Fibroblast of the aortic adventitia (primary cell): ENCODE measurements around the gene CCL24. TPM values are rescaled to one million over a fixed set of nuclear protein-coding genes. Genes with fewer than 3 reads are reported as not detected.
"Not testable (repeated sequence)": the region's sequence is repeated elsewhere in the genome, so short reads cannot be mapped to it uniquely, and the experiment has no call there.

ENCODE experiments used
- DNase-seq: peaks from one replicate; pipeline ENCODE4 v3.0.0-alpha.2; 2010; ENCODE audit warnings: low read depth
- H3K4me3 ChIP-seq: 2 replicates; pipeline ENCODE4 v1.5.1; 2011; ENCODE audit warnings: low read depth, mild to moderate bottlenecking, control low read depth, low read length, moderate library complexity
- total RNA-seq: library from RNA; depleted of rRNA; stranded (reverse); fragments of >200 nt; gene quantifications from 2 replicates; pipeline ENCODE4 v1.2.3, GENCODE V29; 2012; ENCODE audit warnings: low replicate concordance
- TF ChIP-seq, protein P1 (sequence below): IDR thresholded peaks from 2 replicates; pipeline ENCODE4 v1.5.1; 2011; ENCODE audit warnings: mild to moderate bottlenecking, low read length, control low read depth, inconsistent platforms; ENCODE audit not compliant: insufficient read depth

CCL24 gene
- total RNA-seq, 1 donor: not detected

DNA sequence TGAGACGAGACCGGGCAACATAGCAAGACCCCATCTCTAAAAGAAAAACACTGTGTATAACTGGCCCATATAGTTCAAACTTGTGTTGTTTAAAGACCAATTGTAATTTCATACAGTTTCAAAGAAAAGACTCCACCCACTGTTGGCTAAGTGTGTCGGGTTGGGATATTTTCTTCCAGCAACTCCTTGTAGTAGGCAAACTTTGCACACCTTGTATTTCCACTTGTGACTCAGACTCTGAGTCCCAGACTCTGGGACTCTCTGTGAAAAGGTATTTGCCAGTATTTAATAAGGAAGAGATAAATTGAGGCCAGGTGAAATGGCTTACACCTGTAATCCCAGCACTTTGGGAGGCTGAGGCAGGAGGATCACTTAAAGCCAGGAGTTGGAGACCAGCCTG, 36.0 kb upstream of the CCL24 start:
- TF ChIP-seq, protein P1, sequence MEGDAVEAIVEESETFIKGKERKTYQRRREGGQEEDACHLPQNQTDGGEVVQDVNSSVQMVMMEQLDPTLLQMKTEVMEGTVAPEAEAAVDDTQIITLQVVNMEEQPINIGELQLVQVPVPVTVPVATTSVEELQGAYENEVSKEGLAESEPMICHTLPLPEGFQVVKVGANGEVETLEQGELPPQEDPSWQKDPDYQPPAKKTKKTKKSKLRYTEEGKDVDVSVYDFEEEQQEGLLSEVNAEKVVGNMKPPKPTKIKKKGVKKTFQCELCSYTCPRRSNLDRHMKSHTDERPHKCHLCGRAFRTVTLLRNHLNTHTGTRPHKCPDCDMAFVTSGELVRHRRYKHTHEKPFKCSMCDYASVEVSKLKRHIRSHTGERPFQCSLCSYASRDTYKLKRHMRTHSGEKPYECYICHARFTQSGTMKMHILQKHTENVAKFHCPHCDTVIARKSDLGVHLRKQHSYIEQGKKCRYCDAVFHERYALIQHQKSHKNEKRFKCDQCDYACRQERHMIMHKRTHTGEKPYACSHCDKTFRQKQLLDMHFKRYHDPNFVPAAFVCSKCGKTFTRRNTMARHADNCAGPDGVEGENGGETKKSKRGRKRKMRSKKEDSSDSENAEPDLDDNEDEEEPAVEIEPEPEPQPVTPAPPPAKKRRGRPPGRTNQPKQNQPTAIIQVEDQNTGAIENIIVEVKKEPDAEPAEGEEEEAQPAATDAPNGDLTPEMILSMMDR: no peak
- H3K4me3 ChIP-seq: no peak overlapping the region
- no peak for DNase-seq

DNA sequence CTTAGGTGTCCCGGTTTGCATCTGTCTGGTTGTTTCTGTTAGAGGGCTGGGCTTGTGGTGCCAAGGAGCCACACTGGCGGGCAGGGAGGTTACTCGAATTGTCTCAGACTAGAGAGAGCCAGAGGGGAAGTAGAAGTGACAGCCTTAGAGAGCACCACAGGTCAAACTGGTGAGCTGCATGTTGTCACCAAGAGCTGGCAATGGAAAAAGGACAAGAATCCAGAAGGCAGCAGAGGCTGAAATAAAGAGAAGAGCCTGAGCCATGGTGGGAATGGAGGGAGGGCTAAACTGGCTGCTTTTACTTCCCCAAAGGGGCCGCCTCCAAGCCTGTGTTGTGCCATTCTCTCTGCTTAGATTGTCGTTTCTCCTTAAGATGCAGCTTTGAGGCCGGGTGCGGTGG, 34.1 kb upstream of the CCL24 start:
- H3K4me3 ChIP-seq: no peak overlapping the region
- no peak for DNase-seq
- TF ChIP-seq, protein P1: no peak

DNA sequence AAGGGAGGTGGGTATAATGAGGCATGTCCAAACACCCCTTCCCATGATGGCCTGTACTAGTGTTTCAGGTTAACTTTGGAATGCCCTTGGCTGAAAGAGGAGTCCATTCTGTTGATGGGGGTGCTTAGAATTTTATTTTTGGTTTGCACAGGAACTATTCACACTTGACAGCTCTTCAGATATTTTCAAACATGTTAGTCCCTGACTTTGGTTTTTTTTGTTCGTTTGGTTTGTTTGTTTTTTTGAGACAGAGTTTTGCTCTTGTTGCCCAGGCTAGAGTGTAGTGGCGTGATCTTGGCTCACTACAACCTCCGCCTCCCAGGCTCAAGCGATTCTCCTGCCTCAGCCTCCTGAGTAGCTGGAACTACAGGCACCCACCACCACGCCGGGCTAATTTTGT, 31.5 kb upstream of the CCL24 start:
- DNase-seq, H3K4me3 ChIP-seq: not testable (repeated sequence)

DNA sequence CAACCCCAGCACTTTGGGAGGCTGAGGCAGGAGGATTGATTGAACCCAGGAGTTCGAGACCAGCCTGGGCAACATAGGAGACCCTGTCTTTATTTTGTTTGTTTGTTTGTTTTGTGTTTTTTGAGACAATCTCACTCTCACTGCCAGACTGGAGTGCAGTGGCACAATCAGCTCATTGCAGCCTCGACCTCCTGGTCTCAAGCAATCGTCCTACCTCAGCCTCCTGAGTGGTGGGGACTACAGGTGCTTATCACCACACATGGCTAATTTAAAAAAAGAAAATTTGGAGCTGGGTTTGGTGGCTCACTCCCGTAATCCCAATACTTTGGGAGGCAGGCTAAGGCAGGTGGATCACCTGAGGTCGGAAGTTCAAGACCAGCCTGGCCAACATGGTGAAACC, 30.6 kb upstream of the CCL24 start:
- TF ChIP-seq, protein P1: no peak
- no peak overlapping the region for H3K4me3 ChIP-seq
- no peak for DNase-seq

DNA sequence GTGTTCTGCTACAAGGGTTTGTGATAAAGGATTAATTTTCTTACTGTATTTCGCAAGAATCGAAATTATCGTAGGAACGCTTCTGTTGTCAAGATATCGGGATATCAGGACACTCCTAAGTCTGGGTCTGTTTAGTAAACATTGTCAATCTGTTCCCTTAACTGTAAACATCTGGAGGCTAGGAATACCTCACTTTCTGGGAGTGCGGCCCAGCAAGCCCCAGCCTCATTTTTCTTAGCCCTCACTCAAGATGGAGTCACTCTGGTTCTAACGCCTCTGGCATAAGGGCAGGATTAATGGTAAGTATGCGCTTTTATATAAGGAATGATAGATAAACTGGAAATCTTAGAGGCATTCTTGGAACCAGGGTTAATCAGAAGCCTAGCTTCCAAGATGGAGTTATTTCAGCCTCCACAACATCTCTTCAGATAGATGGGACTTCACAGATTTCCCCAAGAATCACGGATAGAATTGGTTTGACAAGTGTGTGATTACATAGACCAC, 30.1 kb upstream of the CCL24 start:
- TF ChIP-seq, protein P1: no peak
- H3K4me3 ChIP-seq: no peak overlapping the region
- DNase-seq: no peak

DNA sequence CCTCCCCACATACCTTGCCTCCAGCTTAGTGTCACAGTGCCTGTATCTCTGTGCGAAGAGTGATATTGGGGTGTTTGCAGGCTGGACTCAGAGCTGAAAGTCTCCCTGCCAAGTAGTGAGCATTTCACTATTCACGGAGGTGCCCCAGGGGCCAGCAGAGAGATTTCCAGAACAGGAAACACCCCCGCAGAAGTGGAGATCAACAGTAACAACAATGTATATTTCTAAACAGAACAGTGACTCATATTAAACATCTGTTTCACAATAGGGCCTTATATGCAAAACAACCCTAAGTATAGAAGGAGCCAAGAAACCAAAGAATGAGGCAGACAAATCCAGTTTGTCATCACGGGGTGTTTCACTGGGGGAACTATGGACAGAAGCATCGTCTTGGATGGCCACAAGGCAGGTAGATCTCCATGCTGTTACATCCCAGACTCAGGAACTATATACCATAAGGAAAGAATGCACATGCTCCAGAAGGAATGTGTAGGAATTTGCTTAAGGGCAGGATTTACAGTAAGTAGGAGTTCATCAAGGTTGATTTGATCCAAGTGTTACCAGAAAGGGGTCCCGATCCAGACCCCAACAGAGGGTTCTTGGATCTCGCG, 29.3 kb upstream of the CCL24 start:
- DNase-seq: peak; percentile 87
- no peak overlapping the region for H3K4me3 ChIP-seq
- TF ChIP-seq, protein P1: no peak

DNA sequence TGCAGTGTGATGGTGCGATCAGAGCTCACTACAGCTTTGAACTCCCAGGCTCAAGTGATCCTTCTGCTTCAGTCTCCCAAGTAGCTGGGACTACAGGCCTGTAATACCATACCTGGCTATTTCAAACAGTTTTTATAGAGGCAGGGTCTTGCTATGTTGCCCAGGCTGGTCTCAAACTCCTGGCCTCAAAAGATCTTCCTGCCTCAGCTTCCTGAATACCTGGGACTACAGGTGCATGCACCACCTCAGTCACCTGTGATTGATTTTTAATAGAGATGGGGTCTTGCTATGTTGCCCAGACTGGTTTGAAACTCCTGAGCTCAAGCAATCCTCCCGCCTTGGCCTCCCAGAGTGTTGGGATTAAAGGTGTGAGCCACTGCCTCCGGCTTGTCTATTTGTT, 26.4 kb upstream of the CCL24 start:
- TF ChIP-seq, protein P1: no peak
- no peak for DNase-seq
- H3K4me3 ChIP-seq: no peak overlapping the region

DNA sequence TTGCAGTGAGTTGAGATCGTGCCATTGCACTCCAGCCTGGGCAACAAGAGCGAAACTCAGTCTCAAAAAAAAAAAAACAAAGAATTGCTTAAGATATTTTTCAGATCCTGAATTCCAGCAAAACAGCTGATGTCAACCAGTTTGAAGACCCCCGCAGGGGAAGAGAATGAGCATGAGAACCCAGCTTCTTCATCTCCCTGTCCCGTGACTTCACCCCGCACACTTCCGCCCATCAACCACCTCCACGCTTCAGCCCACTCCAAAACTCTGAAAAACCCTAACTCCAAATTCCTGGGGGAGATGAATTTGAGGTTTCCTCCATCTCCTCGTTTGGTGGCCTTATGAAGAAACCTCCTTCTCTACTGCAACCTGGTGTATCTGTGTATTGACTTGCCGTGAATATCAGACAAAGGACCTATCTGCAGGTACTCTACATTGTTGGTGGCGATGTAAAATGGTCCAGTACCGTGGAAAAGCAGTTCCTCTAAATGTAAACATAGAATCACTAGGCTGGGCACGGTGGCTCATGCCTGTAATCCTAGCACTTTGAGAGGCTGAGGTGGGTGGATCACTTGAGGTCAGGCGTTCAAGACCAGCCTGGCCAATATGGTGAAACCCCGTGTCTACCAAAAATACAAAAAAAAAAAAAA, 24.8 kb upstream of the CCL24 start:
- DNase-seq, H3K4me3 ChIP-seq: not testable (repeated sequence)
